ENCODE data around the gene USP40.

DNA sequence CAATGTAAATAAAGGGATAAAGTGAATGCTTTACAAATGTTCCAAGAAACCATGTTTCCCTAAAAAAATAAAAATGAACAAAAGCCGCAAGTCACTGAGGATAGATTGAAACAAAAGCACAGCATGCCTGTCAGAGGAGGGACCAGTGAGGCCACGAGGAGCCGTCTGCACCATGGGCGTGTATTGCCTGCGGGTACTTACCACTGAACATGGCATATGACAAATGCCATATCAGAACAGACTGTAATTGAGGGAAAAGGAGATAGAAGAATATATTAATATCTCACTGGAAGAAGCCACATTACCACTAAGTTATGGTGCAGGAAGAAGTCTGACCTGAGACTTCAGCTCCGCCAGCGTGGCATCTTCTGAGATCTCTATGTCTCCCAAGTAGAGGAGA, 75.8 kb downstream of the USP40 start:
- TF ChIP-seq, protein P1, sequence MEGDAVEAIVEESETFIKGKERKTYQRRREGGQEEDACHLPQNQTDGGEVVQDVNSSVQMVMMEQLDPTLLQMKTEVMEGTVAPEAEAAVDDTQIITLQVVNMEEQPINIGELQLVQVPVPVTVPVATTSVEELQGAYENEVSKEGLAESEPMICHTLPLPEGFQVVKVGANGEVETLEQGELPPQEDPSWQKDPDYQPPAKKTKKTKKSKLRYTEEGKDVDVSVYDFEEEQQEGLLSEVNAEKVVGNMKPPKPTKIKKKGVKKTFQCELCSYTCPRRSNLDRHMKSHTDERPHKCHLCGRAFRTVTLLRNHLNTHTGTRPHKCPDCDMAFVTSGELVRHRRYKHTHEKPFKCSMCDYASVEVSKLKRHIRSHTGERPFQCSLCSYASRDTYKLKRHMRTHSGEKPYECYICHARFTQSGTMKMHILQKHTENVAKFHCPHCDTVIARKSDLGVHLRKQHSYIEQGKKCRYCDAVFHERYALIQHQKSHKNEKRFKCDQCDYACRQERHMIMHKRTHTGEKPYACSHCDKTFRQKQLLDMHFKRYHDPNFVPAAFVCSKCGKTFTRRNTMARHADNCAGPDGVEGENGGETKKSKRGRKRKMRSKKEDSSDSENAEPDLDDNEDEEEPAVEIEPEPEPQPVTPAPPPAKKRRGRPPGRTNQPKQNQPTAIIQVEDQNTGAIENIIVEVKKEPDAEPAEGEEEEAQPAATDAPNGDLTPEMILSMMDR (conservative IDR thresholded peaks at IDR 0.05; ENCODE audit: low read length) = no peak
- no peak for TF ChIP-seq EZH2phosphoT487 (IDR thresholded peaks at IDR 0.05; ENCODE audit: borderline replicate concordance, low read depth, low read length)
